ENCODE data around the gene MICU1.

DNA sequence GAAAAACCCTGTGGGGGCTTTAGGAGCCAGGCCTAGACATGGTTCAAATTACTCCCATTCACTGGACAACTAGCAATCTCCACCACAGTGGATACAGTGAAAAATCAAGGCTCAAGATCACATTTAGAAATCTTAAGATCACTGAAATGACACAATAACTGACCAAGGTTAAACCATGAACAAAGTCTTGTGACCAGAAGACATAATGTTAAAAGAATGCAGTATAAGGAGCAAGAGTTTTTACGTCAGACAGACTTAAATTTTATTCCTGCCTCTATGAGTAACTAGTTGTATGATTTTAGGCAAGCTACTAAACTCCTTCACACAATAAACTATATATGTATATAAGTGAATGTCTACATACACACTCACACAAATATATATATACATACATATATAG, 68.5 kb downstream of the MICU1 start:
- TF ChIP-seq ZNF274 (IDR thresholded peaks at IDR 0.05; ENCODE audit: low read depth, low read length) = no peak
- TF ChIP-seq SUZ12 (IDR thresholded peaks at IDR 0.05; ENCODE audit: extremely low read depth, insufficient read depth, insufficient read length) = no peak
- TF ChIP-seq YY1 (IDR thresholded peaks at IDR 0.05; ENCODE audit: insufficient read depth, insufficient read length) = no peak

Measured in NT2/D1 (cell line).